Neural crest cell (in vitro differentiated cells): ENCODE data around the gene PLPP4. TPM values are rescaled to one million over a fixed set of nuclear protein-coding genes. Genes with fewer than 3 reads are reported as not detected.

Experiments
- DNase-seq: peaks from one replicate; pipeline ENCODE4 v3.0.0; 2021; ENCODE audit warnings: low read depth, mixed read lengths, low spot score
- H3K27ac Mint-ChIP-seq: one replicate; pipeline ENCODE4 v1.8.0; 2021; ENCODE audit warnings: mild to moderate bottlenecking, mixed read lengths; ENCODE audit not compliant: unreplicated experiment
- H3K27me3 Mint-ChIP-seq: 2 replicates; pipeline ENCODE4 v1.8.0; 2021; ENCODE audit warnings: low read depth, mild to moderate bottlenecking, mixed read lengths
- H3K36me3 Mint-ChIP-seq: 2 replicates; pipeline ENCODE4 v1.8.0; 2021; ENCODE audit warnings: low read depth, mild to moderate bottlenecking, mixed read lengths
- H3K4me1 Mint-ChIP-seq: 2 replicates; pipeline ENCODE4 v1.8.0; 2021; ENCODE audit warnings: mixed read lengths
- H3K4me3 Mint-ChIP-seq: one replicate; pipeline ENCODE4 v1.8.0; 2021; ENCODE audit warnings: mild to moderate bottlenecking, mixed read lengths
- H3K9me3 Mint-ChIP-seq: 2 replicates; pipeline ENCODE4 v1.8.0; 2021; ENCODE audit warnings: mixed read lengths
- total RNA-seq: library from RNA; stranded (reverse); gene quantifications from 2 replicates; pipeline ENCODE4 v1.2.1, GENCODE V29; 2021
- TF ChIP-seq, protein P1 (sequence below): fragments of 200-600 bp; sonication (generic); conservative IDR thresholded peaks from 2 replicates; pipeline ENCODE4 v1.5.0; 2021; ENCODE audit warnings: antibody characterized with exemption, mild to moderate bottlenecking

PLPP4 gene
- total RNA-seq, 1 donor from 2014 or later: not detected

DNA sequence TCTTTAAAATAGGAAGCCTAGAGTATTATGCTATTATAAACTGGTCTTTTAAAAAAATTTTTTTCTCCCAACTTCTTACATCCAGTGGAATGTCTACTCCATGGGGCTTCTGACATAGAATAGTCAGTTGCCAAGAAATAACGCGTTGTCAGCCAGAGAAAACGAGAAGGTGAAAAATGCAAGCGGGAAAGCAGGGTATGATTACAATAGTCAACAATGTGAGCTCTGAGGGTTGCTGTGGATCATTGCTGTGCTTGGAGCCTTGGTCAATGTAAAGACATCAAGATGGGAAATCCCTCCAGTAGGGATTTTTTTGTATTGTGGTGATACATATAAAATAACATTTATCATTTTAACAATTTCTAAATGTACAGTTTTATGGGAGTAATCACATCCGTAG lies 27.6 kb upstream of the PLPP4 start:
- no peaks in the 10 kb centered on the region for H3K36me3 Mint-ChIP-seq
- TF ChIP-seq, protein P1, sequence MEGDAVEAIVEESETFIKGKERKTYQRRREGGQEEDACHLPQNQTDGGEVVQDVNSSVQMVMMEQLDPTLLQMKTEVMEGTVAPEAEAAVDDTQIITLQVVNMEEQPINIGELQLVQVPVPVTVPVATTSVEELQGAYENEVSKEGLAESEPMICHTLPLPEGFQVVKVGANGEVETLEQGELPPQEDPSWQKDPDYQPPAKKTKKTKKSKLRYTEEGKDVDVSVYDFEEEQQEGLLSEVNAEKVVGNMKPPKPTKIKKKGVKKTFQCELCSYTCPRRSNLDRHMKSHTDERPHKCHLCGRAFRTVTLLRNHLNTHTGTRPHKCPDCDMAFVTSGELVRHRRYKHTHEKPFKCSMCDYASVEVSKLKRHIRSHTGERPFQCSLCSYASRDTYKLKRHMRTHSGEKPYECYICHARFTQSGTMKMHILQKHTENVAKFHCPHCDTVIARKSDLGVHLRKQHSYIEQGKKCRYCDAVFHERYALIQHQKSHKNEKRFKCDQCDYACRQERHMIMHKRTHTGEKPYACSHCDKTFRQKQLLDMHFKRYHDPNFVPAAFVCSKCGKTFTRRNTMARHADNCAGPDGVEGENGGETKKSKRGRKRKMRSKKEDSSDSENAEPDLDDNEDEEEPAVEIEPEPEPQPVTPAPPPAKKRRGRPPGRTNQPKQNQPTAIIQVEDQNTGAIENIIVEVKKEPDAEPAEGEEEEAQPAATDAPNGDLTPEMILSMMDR: no peak
- H3K9me3 Mint-ChIP-seq: no peaks in the 10 kb centered on the region
- no peak overlapping the region for H3K4me3 Mint-ChIP-seq
- no peak overlapping the region for H3K27ac Mint-ChIP-seq
- DNase-seq: no peak
- no peaks in the 10 kb centered on the region for H3K4me1 Mint-ChIP-seq
- H3K27me3 Mint-ChIP-seq: peaks cover 14% of the 10 kb centered on the region

DNA sequence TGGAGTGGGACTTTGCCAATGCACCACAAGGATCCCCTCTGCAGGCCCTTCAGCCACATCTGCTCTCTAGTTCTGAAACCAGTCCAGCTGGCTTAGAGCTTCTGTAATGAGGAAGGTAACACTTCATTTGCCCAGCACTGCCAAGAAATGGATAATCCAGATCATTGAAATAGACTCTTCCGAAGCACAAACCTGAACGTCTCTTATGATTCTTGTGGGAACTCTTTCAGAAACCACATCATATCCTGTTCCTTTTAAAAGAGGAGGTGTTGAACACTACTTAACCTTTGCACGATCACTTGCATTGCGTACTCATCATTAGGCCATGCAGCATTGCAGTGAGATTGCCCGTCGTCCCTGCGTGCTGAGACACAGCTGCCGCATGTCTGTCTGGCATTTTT lies 25.8 kb upstream of the PLPP4 start:
- Mint-ChIP-seq H3K27ac (no peak overlapping the region), H3K9me3 (no peaks in the 10 kb centered on the region), H3K4me1 (no peaks in the 10 kb centered on the region), H3K36me3 (no peaks in the 10 kb centered on the region), H3K4me3 (no peak overlapping the region), H3K27me3 (peaks cover 10% of the 10 kb centered on the region)
- TF ChIP-seq, protein P1: no peak
- no peak for DNase-seq

GRCh38 chr10:120432209-120432608 lies 24.8 kb upstream of the PLPP4 start:
- H3K4me3 Mint-ChIP-seq: no peak overlapping the region
- H3K36me3 Mint-ChIP-seq: no peaks in the 10 kb centered on the region
- peaks cover 14% of the 10 kb centered on the region for H3K27me3 Mint-ChIP-seq
- peaks cover 4% of the 10 kb centered on the region for H3K9me3 Mint-ChIP-seq
- H3K4me1 Mint-ChIP-seq: peaks cover 5% of the 10 kb centered on the region
- no peak overlapping the region for H3K27ac Mint-ChIP-seq
- DNase-seq: no peak
- TF ChIP-seq, protein P1: no peak

DNA sequence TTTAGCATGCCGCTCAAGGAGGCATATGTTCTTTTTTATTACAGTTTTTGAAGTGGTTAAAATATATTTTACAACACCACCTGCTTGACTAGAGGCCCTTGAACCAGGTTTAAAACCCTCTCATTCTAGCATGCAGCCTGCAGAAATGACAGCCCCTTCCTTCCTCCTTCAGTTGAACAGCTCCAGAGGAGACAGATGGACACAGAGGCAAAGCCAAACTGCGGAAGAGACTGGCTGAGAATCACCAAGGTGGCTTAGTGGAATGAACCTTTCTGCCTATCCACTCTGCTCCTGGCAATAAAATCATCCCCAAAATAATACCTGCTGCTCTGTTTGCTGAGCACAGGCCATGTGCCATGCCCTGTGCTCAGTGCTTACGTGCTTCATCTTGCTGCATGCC lies 23.9 kb upstream of the PLPP4 start:
- TF ChIP-seq, protein P1: no peak
- H3K27me3 Mint-ChIP-seq: peaks cover 14% of the 10 kb centered on the region
- no peak overlapping the region for H3K27ac Mint-ChIP-seq
- no peak overlapping the region for H3K4me3 Mint-ChIP-seq
- no peak for DNase-seq
- H3K36me3 Mint-ChIP-seq: no peaks in the 10 kb centered on the region
- peaks cover 4% of the 10 kb centered on the region for H3K9me3 Mint-ChIP-seq
- peaks cover 5% of the 10 kb centered on the region for H3K4me1 Mint-ChIP-seq

- TF ChIP-seq, protein P1: no peak
Measured at GRCh38 chr10:120436439-120437112, 20.5 kb upstream of the PLPP4 start.

More at GRCh38 chr10:120436439-120437112, 20.5 kb upstream of the PLPP4 start:
- H3K27ac Mint-ChIP-seq: no peak overlapping the region
- peaks cover 5% of the 10 kb centered on the region for H3K4me1 Mint-ChIP-seq
- DNase-seq: no peak
- peaks cover 7% of the 10 kb centered on the region for H3K9me3 Mint-ChIP-seq
- no peaks in the 10 kb centered on the region for H3K36me3 Mint-ChIP-seq
- no peak overlapping the region for H3K4me3 Mint-ChIP-seq
- peaks cover 12% of the 10 kb centered on the region for H3K27me3 Mint-ChIP-seq
